ENCODE data around the gene DRC3.

DNA sequence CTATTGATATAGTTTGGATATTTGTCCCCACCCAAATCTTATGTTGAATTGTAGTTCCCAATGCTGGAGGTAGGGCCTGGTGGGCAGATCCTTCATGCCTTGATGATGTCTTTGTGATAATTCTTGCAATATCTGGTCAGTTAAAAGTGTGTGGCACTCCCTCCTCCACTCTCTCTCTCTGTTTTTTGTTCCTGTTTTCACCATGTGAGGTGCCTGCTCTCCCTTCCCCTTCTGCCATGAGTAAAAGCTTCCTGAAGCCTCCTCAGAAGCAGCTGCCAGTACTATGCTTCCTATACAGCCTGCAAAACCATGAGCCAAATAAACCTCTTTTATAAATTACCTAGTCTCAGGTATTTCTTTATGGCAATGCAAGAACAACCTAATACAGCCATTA, 47.8 kb upstream of the DRC3 start:
- TF ChIP-seq, protein P1, sequence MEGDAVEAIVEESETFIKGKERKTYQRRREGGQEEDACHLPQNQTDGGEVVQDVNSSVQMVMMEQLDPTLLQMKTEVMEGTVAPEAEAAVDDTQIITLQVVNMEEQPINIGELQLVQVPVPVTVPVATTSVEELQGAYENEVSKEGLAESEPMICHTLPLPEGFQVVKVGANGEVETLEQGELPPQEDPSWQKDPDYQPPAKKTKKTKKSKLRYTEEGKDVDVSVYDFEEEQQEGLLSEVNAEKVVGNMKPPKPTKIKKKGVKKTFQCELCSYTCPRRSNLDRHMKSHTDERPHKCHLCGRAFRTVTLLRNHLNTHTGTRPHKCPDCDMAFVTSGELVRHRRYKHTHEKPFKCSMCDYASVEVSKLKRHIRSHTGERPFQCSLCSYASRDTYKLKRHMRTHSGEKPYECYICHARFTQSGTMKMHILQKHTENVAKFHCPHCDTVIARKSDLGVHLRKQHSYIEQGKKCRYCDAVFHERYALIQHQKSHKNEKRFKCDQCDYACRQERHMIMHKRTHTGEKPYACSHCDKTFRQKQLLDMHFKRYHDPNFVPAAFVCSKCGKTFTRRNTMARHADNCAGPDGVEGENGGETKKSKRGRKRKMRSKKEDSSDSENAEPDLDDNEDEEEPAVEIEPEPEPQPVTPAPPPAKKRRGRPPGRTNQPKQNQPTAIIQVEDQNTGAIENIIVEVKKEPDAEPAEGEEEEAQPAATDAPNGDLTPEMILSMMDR (conservative IDR thresholded peaks at IDR 0.05 in 1 of 2, IDR thresholded peaks at IDR 0.05 in 1 of 2; ENCODE audit: extremely low read depth in 1 of 2, insufficient read depth in 1 of 2, low read depth in 1 of 2, low read length in 2 of 2): no peak
- TF ChIP-seq EZH2 (IDR thresholded peaks at IDR 0.05; ENCODE audit: borderline replicate concordance, low read length): no peak
